NCI-H774 (cell line): ENCODE measurements around the gene CCSER2.
"Not testable (repeated sequence)": the region's sequence is repeated elsewhere in the genome, so short reads cannot be mapped to it uniquely, and the experiment has no call there.

Experiments used
- DNase-seq: peaks from one replicate; lab custom pipeline; 2025; lab: John Stamatoyannopoulos, UW

CCSER2 gene

DNA sequence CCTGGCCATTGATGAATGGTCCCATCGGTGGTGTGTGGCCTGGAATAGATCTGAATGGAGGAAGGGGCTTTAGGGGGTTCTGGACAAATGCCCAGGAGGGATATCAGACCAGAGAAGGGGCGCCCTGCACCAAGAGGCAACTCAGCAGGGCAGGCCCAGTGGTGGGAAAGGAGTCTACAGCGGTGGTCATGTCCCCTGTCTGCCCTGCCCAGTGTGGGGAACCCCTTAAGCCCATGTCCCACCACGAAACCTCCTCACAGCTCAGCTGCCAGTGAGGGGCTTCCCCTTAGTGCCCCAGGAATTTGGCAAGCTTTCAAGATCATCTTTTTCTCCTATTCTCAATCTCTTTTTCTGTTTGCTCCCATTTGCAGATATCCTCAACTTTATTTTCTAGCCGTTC lies 14.1 kb upstream of the CCSER2 start:
- no peak for DNase-seq

DNA sequence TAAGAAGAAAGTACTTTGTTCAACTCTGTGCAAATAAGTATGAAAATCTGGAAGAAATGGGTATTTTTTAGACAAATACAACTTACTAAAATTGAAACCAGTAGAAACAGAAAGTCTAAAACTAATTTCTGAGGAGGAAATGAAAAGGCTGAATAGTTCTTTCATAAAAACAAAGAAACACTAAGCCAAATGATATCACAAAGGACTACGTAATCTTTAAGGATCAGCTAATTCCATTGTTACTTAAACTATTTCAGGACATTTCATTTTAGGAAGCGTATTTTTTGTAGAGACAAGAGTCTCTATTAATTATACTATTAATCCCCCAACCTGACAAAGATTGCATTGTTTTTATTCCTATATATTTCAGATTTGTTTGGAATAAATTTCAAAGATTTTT lies 11.2 kb upstream of the CCSER2 start:
- no peak for DNase-seq

DNA sequence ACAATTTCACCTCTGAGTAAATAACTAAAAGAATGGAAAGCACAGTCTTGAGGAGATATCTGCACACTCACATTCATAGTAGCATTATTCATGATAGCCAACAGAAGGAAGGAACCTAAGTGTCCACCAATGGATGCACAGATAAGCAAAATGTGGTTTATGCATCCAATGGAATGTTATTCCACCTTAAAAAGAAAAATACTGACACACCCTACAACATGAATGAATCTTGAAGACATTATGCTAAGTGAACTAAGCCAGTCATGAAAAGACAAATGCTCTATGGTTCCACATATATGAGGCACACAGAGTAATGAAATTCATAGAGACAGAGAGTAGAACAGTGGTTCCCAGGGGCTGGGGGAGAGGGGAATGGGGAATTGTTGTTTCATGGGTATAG lies 6.5 kb upstream of the CCSER2 start:
- DNase-seq, result no peak

DNA sequence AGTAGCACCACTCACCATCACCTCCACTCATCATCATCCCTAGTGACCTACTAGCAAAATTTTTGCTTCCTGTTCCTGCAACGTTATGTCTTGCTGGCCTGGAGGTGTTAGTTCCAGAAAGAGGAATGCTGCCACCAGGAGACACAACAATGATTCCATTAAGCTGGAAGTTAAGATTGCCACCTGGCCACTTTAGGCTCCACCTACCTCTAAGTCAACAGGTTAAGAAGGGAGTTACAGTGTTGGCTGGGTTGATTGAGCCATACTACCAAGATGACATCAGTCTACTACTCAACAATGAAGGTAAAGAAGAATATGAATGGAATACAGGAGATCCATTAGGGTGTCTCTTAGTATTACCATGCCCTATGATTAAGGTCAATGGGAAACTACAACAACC lies 4.8 kb upstream of the CCSER2 start:
- not testable (repeated sequence) for DNase-seq

DNA sequence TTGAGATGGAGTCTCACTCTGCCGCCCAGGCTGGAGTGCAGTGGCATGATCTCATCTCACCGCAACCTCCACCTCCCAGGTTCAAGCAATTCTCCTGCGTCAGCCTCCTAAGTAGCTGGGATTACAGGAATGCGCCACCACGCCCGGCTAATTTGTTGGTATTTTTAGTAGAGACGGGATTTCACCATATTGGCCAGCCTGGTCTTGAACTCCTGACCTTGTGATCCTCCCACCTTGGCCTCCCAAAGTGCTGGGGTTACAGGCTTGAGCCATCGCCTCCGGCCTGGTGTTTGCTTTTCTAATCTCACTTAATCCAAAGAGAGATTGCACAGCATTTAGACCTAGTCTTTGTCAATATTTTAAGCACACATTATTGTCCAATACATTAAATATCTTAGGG lies 1.4 kb upstream of the CCSER2 start:
- DNase-seq, result not testable (repeated sequence)

DNA sequence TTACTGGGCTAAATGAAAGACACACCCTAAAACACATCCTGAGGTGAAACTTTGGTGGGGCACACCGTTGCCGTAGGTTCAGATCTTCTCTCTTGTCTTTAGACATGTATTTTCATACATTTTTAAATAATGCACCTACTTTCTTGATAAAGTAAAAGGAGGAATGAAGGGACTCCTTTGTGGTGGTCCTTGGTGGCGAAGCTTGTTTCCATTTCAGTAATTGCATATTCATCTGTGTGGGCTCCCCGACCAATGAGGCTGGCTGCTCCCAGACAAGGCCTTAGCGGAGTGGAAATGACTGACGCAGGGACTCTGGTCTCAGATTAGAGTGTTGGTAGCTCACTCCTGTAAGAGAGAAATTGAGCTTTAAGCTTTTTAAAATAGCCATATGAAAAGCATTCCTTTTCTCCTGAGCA lies 815 bp downstream of the CCSER2 start:
- DNase-seq, result no peak

DNA sequence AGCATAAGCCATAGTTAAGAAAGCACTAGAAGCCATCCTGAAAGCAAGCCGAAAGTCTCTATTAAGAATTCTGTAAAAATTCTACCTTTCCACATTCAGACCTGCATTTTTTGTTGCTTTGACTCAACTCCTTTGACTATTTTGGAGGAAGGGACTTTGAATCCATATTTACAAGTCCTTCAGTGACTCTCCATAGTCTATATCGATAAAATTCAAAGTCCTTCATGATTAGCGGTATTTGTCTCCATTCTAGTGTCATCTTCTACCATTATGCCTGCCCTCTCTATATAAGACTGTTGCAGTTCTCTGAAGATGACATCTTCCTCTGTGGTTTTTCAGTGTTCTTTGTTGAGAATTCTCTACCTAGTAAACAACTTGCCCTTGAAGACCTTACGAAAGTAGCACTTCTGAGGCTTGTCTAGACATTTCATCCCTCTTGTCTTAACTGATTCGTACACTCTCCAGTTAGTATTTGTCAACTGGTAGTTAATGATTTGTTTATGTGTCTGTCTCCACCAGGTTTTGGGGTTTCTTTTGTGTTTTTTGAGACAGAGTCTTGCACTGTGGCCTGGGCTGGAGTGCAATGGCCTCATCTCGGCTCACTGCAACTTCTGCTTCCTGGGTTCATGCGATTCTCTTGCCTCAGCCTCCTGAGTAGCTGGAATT lies 1.7 kb downstream of the CCSER2 start:
- no peak for DNase-seq

DNA sequence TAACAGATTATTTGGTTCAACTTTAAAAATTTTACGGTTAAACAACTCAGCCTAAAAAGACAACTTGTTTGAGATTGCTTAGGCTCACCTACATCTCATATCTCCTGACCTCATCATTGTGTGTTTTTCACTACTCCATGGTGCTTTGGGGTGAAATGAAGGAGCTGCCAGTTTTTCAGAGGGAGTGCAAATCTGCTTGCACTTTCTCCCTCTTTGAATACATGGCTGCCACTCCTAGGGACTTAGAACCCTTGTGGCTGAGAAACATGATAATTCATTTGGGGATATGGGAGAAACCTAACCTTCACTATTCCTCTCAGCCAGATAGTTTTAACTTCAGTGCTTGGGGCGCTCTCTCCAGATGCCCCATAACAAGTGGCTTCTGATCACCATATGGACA lies 2.7 kb downstream of the CCSER2 start:
- DNase-seq, result no peak

DNA sequence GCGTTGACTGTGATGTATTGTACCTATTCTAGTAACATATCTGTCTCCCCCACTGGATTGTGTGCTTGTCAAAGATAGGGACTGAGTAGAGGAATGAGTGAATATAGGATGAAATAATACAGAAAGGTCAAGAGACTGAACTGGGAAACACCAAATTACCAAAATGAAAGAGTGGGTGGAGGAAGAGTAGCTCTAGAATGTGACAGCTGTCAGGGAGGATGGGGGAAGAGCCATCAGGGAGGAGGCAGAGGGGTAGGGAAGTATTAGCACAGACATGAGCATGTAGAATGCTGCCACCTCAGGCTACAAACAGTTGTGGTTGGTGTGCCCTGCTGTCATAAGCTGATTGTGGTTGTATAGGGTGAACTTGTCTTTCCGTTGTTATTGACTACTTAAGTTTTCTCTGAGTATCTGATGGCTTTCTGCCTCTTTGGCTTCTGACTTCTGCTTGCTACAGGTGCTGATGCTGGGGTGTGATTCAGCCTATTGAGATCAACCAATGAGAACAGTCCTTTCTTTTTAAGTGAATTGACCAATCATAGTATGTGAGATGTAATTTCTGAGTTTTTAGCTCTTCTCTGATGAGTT lies 5.6 kb downstream of the CCSER2 start:
- DNase-seq, result no peak

DNA sequence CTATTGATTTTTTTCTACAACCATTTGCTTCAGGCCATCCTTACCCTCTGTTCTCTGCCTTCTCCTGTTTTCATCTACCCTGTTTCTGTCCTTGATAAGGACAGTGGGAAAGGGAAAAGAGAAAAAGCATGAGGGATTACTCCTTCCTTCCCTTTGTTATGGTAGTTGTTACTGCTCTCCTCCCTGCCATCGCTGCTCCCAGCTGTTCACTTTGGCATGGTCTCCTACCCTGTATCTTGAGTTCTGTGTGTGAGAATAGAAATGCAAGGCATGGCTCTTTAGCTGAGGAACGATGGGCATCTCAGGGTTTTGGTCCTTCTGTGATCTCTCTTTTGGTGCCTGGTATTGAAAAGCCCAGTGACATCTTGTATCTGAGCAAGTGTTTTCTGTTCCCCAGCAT lies 6.4 kb downstream of the CCSER2 start:
- DNase-seq, result no peak

DNA sequence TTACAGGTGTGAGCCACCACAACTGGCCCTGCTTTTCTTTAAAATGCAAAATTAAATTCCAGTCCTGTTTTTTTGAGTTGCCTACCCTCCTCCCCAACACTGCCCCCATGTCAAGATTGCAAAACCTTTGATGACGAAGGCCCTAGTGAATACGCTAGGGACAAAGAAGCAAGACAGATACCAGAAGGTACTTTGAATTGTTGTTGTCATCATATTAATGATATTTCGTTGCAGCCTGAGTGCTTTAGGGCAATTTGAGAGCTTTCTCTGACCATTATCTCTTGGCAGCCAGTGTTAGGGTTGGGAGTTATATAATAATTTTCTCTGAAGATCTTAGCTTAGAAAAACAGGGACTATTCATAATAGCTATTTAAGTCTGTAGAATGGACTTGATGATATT lies 7.1 kb downstream of the CCSER2 start:
- no peak for DNase-seq

DNA sequence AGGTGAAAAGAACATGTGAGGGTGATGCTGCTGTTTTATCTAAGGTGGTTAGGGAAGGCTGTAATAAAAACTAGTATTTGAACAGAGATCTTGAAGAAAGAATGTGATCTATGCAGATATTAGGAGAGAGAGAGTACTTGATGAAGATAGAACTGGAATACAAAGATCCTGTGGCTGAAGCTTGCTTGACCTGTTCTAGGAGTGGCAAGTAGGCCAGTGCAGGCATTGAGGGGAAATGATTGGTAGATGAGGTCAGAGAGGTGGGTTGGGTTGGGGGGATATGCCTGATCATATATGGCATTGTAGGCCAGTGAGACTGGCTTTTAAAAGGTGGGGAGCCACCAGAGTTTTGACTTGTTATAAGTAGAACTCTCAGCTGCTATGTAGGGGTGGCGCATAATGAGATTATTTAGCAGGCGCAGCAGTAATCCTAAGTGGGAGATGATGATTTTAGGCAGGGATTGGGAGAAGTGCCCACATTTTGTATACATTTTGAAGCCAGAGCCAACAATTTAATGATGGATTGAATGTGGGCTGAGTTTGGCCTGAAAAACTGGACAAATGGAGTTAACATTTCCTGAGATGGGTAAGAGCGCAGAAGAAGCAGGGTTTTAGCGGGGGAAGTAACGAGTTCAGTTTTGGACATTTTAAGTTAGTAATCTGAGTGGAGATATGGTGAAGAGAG lies 8.2 kb downstream of the CCSER2 start:
- DNase-seq, result no peak

DNA sequence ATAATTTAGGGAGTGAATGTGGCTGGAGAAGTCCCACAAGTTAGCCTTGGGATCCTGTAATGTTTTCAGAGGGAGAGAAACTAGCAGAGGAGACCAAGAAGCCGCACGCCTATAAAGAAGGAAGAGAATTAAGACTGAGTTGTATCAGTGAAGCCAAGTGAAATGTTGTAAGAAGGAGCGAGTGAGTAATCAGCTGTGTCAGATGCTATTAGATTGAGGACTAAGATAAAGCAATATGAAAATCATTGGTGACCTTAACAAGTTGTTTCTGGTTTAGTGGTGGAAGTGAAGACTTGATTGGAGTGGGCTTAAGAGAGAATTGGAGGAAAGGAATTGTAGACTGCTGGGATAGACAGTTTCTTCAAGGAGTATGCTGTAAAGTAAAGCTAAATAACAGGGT lies 8.8 kb downstream of the CCSER2 start:
- no peak for DNase-seq

DNA sequence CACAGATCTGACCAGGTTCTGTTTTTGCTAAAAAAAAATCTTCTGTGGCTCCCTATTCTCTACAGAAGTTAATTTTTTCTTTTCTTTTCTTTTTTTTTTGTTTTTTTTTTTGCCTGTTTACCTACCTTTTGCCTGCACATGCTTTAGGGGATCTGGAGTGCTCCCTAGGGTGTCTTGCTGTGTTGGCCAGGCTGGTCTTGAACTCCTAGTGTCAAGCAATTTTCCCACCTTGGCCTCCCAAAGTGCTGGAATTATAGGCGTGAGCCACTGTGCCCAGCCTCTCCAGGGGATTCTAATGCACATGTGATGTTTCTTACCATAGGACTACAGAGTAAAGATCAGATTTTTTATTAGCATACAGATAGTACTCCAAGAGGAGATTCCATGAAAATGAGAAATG lies 10.6 kb downstream of the CCSER2 start:
- DNase-seq, result no peak

DNA sequence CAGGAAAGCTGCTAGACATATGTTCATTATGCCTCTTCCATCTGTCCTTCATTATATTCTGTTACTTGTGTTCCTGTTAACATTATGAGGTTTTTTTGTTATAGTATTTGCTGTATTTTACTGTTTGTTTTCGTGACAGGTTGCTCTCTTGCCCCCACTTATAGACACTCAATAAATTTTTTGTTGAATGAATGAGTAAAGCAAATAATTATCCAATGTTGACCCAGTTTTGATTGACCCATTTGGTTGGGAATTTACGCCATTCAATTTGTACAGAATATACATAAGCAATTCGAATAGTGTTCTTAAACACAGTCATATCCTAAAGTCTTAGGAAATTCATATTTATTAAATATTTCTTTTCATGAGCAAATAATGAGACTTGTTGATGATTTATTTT lies 11.8 kb downstream of the CCSER2 start:
- peak; percentile 54 for DNase-seq

DNA sequence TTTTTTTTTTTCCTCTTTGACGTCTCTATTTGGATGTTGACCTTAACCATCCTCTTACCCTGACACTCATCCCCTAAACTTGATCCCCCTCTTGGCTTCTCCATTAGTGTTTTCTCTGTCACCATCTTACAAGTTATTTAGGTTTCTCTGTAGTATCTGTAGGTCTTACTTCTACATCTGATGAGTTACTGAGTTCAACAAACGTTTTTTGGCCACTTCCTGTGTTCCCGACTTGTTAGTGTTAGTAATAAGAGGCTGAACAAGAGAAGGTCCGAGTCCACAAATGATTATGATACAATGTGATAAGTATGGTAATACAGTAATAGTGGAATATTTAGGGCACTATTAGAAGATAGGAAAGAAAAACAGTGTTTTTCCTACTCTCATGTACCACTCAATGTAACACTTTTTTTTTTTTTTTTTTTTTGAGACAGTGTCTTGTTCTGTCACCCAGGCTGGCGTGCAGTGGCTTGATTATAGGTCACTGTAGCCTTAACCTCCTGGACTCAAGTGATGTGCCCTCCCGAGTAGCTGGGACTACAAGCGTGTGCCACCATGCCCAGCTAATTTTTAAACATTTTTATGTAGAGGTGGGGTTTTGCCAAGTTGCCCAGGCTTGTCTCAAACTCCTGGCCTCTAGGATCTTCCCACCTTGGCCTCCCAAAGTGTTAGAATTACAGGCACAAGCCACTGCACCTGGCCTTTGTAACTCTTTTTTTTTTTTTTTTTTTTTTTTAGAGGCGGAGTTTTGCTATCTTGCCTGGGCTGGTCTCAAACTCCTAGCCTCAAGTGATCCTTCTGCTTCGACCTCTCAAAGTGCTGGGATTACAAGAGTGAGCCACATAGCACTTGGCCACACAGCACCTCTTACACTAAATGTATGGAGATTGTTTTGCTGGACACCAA lies 12.5 kb downstream of the CCSER2 start:
- DNase-seq, result no peak

DNA sequence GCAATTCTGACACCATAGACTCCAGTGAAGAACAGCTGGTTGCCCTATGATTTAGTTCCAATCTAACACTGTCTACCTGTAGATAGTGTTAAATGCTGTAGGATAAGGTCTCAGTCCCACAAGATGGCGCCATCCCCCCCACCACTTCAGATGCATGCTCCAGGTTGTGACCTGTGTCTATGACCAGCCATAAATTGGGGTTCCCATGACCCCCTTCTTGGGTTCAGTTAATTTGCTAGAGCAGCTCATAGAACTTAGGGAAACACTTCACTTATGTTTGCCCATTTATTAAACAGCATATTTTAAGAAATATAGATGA lies 13.1 kb downstream of the CCSER2 start:
- DNase-seq, result no peak

DNA sequence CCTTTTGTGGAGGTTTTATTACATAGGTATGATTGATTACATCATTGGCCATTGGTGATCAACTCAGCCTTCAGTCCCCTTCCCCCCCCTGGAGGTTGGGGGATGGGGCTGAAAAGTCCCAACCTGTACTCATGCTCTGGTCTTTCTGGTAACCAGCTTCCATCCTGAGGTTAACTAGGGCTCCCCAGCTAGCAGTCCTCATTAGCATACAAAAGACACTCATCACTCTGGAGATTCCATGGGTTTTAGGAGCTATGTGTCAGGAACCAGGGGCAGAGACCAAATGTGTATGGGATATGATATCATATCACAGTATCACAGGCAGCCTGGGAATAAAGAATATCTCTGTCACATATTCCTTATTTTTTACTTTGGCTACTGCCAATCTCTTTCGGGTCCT lies 13.6 kb downstream of the CCSER2 start:
- DNase-seq, result no peak

DNA sequence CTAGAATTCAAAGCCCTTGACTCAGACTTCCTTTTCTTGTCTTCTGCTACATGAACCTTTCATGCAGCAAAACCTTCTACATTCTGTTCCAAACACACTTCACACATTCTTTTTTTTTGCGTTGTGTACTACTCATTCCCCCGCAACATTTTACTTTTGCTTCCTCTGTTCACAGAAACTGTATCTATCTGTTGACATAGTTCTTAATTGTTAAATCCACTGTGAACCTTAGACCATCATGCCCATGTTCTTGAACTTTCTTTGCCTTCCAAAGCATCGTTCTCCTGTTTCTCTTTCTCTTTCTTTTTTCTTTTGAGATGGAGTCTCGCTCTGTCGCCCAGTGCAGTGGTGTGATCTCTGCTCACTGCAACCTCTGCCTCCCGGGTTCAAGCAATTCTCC lies 14.2 kb downstream of the CCSER2 start:
- no peak for DNase-seq

DNA sequence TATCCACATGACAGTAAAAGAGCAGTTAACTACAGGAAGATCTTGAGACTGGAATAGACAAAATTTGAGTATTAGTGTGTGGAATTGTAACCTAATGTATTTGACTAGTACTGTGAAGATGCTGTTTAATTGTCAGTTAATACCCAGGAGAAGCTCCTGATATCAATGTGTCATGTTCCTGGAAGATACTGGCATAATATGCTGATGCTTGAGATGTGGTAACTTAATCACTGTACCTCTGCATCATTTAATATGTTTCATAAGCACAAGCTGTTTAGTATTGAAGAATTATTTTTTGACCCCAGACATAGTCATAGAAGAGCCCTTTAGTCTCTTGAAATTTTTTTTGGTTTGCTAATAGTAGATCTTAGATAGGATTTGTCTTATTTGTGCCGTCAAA lies 15.4 kb downstream of the CCSER2 start:
- no peak for DNase-seq

DNA sequence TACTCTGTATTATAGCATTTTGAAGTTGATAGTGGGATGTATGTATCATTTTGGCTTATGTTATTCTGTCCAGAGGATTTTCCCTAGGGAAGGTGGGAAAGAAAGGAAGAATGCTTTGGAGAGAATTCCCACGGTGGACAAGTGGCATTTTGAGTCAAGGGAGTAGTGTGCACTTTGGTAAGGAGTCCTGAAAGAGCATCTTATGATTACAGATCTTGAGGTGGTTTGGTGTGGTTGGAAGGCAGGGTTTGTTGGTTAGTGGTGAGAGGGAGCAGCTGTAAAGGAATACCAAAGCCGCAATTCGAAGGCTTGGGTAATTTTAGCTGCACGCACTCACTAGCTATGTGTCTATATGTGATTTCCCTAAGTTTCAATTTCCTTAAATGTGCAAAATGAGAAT lies 16.1 kb downstream of the CCSER2 start:
- no peak for DNase-seq

DNA sequence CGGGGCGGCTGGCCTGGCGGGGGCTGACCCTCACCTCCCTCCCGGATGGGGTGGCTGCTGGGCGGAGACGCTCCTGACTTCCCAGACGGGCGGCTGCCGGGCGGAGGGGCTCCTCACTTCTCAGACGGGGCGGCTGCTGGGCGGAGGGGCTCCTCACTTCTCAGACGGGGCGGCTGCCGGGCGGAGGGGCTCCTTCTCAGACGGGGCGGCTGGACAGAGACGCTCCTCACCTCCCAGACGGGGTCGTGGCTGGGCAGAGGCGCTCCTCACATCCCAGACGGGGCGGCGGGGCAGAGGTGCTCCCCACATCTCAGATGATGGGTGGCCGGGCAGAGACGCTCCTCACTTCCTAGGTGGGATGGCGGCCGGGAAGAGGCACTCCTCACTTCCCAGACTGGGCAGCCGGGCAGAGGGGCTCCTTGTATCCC lies 19.2 kb downstream of the CCSER2 start:
- not testable (repeated sequence) for DNase-seq

DNA sequence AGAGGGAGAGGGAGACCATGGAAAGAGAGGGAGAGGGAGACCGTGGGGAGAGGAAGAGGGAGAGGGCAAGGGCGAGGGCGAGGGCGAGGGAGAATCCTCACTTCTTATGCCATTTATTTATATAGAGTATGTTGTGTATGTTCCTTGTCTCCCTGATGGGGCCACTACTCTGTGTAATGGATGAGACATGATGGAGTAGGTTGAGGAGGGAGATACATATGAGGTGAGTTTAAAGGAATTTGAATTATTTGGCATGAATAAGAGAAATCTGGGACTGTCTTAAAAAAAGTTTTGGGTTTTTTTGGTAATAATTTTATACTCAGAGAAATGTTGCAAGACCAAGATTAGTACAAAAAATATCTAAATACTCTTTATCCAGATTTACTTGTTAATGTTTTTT lies 20.1 kb downstream of the CCSER2 start:
- DNase-seq, result no peak
